Measurements from ENCODE around the gene PTPN1. TPM values are rescaled to one million over a fixed set of nuclear protein-coding genes. Genes with fewer than 3 reads are reported as not detected.
"Not testable (repeated sequence)": the region's sequence is repeated elsewhere in the genome, so short reads cannot be mapped to it uniquely, and the experiment has no call there.

Gene PTPN1
- 65.1 and 65.9 TPM in 2 replicates for total RNA-seq

DNA sequence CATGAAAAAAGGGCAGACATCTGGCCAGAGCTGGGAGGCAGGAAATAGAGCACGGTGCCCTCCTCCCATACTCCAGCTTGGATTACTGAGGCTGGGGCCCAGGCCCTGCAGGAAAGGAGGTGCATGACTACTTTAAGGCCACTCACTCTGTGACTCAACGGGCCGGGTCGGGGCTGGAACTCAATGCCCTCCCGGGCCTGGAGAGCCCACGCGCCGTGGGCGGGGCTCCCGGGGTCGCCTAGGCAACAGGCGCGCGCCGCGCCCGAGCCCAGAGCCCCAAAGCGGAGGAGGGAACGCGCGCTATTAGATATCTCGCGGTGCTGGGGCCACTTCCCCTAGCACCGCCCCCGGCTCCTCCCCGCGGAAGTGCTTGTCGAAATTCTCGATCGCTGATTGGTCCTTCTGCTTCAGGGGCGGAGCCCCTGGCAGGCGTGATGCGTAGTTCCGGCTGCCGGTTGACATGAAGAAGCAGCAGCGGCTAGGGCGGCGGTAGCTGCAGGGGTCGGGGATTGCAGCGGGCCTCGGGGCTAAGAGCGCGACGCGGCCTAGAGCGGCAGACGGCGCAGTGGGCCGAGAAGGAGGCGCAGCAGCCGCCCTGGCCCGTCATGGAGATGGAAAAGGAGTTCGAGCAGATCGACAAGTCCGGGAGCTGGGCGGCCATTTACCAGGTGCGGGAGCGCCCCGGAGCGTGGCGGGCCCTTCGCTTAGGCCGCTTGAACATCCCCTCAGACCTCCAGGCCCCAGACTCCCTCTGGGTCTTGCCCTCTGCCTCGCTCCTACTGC is at the start of gene PTPN1:
TSS of gene PTPN1 (plus strand) at position 461 of the 783 bp plus-strand sequence. CDS start at position 606, 145 bp downstream.
- intact Hi-C loops (cut with micrococcal nuclease) = loop anchor here (1.0 to 5.0 kb wide), 12 partner anchors 9 to 573 kb away; partner anchors contain the start of genes PARD6B, RNF114 and UBE2V1

DNA sequence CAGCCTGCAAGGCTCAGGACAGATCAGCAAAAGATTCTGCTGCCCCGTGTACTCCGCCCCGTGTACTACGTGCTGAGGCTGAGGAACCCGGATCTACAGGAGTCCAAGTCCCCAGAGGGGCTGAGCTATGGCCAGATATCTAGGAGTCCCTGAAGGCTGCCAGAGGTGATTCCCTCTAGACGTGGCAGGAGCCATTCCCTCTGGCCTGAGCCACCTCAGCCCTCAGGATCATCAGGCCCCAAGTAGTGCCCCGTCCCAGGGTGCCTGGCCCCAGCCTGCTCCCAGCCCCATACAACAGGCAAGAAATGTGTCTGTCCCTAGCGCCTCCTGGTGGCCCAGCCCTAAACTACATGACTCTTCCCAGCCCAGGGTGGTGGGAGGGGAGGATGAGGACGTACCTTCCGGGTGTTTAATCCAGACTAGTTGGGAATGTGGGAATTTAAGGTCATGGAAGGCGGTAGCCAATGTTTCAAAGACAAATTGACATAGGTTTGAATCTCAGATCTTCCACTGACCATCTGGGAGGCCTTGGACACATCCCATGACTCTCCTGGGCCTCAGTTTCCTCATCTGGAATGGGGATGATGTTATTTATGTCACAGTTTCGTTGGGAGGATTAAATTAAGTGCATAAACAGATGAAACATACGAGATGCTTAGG is 49.4 kb upstream of the PTPN1 start:
- intact Hi-C loops (cut with micrococcal nuclease) = loop anchor here (1.0 to 5.0 kb wide), 6 partner anchors 73 to 478 kb away; partner anchors contain the start of genes CEBPB, SNAI1 and UBE2V1

DNA sequence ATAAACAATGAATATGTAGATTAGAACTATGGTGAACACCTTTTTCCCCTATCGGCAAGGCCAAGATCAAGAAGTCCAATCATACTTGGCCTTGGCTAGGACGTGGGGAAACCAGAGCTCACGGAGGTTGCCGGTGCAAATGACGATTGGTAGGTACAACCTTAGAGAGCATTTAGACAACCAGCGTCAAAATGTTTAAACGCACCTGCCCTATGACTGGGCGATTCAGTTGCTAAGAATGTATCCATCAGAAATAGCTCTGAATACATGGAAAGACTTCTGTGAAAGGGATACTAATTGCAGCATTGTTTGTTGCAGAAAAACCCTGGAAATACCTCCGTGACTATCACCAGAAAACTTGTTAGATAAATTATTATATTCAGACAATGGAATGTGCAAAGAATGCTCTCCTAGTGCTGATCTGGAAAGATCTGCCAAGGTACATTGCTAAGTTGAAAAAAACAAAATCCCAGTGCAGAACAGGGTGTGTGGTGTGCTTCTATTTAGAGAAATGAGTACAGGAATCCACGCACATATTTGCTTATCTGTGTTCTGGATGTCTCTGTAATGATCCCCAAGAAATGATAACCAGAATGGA is 48.0 kb upstream of the PTPN1 start:
- intact Hi-C loops (cut with micrococcal nuclease) = loop anchor here (5.0 kb wide), 2 partner anchors 75 to 350 kb away; partner anchors contain the start of gene UBE2V1

DNA sequence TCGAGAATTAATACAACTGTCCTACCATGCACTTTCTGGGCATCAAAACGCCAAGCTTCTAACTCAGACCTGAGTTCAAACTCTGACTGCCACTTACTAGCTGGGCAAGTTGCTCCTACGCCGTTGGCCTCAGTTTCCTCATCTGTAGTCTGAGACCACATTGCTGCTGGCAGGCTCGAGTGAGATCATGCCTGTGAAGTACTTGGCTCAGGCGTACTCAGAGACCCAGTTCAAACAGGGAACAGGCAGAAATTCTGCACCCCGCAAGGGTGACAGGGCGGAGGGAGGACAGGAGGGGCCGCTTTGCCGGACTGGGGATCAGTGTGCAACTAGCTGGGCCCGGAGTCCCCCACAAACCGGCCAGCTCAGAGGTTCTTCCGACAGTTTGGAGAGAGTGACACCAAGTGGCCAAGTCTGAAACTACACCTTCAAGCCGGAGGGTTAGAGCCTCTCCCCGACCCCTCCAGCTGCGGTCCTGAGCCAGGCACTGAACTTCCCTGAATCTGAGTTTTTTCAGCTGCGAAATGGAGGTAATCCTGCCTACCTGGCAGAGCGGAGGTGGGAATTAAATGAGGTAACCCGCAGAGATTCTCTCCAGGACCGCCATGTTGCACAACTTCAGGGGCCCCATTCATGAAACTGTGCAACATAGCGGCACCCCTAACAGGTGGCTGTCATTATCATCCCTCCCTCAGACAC is 46.0 kb upstream of the PTPN1 start:
- intact Hi-C loops (cut with micrococcal nuclease) = loop anchor here (1.0 to 5.0 kb wide), 4 partner anchors 77 to 352 kb away; partner anchors contain the start of genes CEBPB and UBE2V1

DNA sequence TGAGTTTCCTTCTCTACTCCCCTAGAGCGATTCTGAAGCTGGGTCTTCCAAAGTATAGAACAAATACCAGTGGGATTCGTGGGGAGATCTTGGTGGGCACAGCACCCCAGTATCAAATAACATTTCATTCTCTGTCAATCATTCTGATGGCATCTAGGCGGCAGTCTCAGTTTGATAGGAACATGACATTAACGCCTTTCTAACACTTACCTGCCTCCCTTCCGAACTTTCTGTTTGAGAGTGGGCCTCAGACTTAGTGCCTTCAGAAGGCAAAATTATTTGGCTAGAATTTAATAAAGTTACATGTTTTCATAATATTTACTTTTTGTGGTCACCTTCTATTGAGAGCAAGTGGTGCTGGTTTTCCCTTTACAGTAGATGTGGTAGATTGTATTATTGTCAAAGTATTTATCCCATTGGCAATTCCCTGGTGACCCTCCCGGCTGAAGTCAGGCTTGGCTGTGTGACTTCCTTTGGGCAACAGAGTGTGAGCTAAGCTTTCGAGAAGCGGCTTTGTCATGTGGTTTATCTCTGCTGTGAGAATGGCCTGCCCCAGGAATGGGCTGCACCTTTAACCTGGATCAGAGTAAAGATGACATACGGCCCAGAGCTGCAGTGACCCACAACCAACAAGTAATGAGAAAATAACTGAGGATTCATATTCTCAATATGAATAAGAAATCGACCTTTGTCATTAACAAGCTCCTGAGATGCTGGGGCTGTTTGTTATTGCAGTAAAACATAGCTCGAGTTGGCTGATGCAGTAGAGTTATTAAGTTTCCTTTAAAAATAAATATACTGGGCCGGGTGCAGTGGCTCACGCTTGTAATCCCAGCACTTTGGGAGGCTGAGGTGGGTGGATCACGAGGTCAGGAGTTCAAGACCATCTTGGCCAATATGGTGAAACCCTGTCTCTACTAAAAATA is 45.2 kb upstream of the PTPN1 start:
- intact Hi-C loops (cut with micrococcal nuclease) = loop anchor here (1.0 to 5.0 kb wide), 4 partner anchors 78 to 353 kb away; partner anchors contain the start of genes CEBPB and UBE2V1

DNA sequence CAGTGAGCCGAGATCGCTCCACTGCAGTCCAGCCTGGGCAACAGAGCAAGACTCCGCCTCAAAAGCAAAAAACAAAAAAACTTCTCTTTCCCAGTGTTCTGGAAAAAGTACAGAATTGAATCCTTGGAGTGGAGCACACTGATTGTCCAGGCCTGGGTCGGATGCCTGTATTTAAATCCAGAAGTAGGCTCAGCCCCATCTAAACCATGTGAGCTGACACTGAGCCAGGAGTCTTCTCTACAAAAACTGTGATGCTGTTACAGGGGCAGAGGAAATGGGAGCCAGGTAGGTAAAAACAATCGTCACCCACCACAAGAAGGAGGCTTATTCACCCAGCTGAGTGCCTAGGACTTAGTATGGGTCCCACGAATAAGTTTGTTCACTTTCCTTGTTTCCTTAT is 43.0 kb upstream of the PTPN1 start:
- intact Hi-C loops (cut with micrococcal nuclease) = no loop called here

DNA sequence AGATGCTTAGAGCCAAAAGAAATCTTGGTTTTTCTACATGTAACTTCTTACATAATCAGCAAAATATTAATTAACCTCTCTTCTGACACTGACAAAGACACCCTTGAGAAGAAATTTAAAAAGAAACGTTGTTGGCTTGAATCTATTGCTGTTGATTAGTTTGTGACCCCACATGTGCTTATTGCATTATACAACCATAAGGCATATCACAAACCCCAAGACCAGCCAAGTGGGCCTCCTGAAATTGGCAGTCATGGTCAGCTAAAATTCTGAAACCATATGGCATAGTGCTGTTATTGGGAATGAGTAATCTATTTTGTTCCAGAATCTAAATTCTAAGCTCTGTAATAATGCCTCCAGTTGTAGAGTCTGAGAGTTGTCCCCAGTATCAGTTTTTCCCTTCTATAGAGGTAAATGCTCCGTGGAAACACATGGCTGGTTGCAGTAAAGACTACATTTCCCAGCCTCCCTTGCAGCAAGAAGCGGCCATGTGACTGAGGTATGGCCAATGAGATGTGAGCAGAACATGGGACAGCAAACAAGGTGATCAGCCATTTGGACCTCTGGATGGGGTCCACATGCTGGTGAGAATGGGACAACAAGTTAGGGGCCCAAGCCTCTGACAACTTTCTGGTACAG is 42.3 kb upstream of the PTPN1 start:
- intact Hi-C loops (cut with micrococcal nuclease) = loop anchor here (2.0 kb wide), 1 partner anchor 43 kb away; the partner anchor contains the start of gene PTPN1

DNA sequence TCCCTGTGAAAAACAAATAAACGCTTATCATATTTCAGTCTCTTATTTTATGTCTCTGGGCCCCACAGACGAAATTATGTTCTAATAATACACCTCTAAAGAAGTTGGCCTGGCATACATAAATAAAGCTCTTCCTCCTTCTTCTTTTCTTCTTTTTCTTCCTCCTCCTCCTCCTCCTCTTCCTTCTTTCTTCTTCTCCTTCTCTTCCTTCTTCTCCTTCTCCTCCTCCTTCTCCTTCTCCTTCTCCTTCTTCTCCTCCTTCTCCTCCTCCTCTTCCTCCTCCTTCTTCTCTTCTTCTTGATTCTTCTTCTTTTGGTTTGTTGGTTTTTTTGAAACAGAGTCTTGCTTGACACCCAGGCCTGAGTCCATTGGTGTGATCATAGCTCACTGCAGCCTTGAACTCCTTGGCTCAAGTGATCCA is 41.8 kb upstream of the PTPN1 start:
- intact Hi-C loops (cut with micrococcal nuclease) = loop anchor here (2.0 kb wide), 1 partner anchor 42 kb away; the partner anchor contains the start of gene PTPN1

DNA sequence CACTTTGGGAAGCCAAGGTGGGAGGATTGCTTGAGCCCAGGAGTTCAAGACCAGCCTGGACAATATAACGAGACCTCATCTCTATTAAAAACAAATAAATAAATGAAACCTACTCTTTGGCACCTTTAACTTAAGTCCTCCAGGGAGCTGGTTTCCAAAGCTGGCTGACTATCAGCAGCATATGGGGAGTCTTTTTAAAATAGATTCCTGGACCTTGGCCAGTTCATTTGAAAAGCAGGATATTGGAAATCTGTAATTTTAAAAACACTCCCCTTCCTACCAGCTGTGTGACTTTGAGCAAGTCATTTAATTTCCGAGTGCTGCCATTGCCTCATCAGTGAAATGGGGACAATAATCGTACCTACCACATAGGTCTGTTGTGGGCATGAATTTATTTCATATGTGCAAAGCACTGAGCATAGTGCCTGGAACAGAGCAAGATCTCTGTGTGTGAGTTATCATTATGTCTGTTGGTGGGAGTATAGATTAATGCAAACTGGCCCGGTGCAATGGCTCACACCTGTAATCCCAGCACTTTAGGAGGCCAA is 40.9 kb upstream of the PTPN1 start:
- intact Hi-C loops (cut with micrococcal nuclease) = loop anchor here (2.0 kb wide), 1 partner anchor 42 kb away; the partner anchor contains the start of gene PTPN1

DNA sequence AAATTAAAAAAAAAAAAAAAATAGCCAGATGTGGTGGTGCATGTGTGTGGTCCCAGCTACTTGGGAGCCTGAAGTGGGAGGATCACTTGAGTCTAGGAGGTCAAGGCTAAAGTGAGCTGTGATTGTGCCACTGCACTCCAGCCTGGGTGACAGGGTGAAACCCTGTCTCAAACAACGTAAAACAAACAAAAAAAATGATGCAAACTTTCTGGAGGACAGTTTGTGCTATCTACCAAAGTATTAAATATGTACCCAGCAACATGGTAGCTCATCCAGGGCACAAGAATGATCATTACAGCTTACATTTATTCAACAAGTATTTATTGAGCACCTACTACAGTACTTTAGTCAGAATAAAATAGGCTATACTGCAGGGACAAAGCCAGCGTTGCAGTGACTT is 40.4 kb upstream of the PTPN1 start:
- intact Hi-C loops (cut with micrococcal nuclease) = loop anchor here (2.0 kb wide), 1 partner anchor 41 kb away; the partner anchor contains the start of gene PTPN1

DNA sequence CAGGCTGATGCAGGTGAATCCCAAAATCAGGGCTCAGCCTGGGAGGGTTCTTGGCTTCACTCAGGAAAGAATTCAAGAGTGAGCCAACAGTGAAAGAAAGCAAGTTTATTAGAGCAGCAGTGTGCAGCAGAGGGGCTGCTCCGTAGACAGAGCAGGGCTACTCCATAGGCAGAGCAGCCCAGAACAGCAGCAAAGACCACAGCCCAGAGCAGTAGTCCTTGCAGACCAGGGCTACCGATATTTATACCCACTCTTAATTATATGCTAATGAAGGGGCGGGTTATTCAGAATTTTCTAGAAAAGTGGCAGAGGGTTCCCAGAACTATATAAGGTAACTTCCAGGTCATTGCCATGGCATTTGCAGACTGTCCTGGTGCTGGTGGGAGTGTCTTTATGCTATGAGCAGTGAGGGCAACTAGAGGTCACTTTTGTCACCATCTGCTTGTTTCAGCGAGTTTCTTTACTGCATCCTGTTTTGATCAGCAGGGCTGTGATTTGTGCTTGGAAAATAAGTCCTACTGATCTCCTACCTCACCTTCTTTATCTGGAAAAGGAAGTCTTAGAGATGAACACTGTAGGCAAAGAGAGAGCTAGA is 39.8 kb upstream of the PTPN1 start:
- intact Hi-C loops (cut with micrococcal nuclease) = no loop called here

DNA sequence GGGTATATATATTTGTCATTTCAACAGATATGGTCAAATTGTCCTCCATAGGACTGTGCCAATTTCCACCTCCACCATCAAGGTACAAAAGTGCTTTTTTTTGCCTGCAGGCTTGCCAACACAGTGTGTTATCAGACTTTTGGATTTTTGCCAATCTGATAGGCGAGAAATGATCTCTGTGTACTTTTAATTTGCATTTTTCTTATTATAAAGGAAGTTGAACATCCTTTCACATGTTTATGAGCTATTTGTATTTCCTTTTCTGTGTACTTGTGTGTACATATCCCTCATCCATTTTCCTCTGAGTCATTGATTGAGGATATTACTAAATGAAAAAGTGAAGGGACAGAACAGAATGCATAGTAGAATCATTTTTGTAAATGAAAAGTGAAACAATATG is 39.0 kb upstream of the PTPN1 start:
- intact Hi-C loops (cut with micrococcal nuclease) = no loop called here

DNA sequence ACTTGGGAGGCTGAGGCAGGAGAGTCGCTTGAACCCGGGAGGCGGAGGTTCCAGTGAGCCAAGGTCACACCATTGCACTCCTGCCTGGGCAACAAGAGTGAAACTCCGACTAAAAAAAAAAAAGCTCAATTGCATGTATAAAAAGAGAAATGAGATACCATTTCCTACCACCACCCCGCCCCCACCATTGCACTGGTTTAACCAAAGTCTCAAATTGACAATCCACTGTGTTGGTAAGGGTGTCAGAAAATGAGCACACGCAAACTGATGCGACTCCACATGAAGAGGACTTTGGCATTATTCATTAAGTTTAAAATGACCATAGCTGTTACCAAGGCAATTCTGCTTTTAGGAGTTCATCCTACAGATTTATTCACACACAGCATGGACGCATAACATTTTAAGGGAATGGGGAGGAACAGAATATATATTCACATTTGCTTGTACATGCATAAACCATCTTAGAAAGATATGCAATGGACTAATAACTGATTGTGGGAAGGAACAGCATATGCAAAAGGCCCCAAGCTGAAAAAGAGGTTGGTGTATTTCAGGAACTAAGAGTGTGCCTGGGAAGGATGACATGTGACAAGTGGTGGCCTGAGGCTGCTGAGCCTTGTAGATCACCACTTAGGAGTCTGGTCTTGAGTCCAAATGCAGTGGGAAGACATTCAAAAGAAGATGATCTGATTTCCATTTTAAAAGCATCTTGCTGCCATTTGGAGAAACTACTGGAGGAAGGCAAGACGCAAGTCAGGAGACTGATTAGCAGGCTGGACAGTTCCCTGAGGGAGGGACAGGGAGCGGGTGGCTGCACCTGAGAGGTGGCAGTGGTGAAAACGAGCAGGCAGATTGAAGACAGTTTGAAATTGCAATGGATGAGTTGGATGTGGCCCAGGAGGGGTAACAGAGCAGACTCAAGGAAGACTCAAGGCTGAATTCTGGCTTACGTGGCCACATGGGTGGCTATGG is 37.2 kb upstream of the PTPN1 start:
- intact Hi-C loops (cut with micrococcal nuclease) = no loop called here

DNA sequence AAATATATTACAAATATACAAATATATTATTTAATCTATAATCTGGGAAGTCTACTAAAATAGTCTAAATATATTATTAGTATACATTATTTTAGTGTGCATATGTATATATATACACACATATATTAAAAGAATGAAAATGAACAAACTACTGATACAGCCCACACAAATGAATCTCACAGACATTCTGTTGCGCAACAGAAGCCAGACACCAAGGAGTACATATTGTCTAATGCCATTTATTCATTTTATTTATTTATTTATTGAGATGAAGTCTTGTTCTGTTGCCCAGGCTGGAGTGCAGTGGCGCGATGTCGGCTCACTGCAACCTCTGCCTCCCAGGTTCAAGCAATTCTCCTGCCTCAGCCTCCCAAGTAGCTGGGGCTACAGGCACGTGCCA is 35.8 kb upstream of the PTPN1 start:
- intact Hi-C loops (cut with micrococcal nuclease) = not testable (repeated sequence)

DNA sequence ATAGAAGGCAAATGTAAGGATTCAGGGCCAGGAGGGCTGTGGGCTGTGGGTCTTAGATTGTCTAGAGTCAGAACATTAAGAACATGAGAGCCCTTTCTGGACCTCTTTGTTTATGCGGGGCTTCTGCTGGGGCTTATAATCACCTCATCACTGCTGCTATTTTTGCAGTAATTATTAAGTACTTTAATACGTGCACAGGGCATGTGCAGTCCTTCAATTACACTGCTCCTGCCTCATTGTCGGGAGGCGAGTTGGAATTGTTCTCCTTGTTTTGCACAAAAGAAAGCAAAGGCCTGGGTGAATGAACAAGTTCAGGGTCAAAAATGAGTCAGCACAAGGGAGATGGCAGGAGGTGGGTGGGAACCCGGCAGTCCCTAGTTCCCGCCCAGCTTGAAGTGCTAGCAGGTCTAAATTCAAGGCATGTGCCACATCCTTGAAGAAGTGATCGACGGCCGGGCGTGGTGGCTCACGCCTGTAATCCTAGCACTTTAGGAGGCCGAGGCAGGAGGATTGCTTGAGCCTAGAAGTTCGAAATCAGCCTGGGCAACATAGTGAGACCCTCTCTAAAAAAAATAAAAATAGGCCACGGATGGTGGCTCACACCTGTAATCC is 34.4 kb upstream of the PTPN1 start:
- intact Hi-C loops (cut with micrococcal nuclease) = loop anchor here (5.0 kb wide), 1 partner anchor 162 kb away; no protein-coding TSS in a partner anchor

DNA sequence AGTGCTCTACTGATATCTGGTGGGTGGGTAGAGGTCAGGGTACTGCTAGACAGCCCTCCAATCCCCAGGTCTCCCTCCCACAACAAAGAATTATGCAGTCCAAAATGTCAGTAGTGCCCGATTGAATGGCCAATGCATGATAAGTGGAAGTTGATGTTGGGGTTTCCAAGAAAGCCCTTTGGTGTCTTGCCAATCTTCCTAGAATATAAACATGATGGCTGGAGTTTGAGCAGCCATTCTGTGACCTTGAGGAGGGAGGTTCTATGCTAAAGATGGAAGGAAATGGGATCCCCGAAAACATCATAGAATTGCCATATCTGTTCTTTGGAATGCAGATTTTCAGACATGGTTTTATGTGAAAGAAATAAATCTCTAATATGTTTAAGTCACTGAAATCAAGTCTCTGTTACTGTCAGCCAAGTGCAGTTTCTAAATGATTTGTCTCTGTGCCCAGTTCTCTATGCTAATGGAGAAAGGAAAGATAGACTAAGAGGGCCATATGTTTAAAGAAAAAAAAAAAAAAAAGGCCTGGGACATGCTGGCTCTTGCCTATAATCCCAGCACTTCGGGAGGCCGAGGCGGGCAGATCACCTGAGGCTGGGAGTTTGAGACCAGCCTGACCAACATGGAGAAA is 32.8 kb upstream of the PTPN1 start:
- intact Hi-C loops (cut with micrococcal nuclease) = loop anchor here (5.0 kb wide), 1 partner anchor 160 kb away; no protein-coding TSS in a partner anchor

Data from T-helper 1 cell treated with Interleukin-12 subunit alpha and Interleukin-12 subunit beta and Interleukin-4 antibody, amounts not matched to agents 30 ng/mL and 1 ng/mL, for 36 hours (primary cell).